Measurements from ENCODE around the gene GRXCR2. TPM values are rescaled to one million over a fixed set of nuclear protein-coding genes. Genes with fewer than 3 reads are reported as not detected.

Gene GRXCR2
- total RNA-seq, 1 donor from 2014 or later: not detected

DNA sequence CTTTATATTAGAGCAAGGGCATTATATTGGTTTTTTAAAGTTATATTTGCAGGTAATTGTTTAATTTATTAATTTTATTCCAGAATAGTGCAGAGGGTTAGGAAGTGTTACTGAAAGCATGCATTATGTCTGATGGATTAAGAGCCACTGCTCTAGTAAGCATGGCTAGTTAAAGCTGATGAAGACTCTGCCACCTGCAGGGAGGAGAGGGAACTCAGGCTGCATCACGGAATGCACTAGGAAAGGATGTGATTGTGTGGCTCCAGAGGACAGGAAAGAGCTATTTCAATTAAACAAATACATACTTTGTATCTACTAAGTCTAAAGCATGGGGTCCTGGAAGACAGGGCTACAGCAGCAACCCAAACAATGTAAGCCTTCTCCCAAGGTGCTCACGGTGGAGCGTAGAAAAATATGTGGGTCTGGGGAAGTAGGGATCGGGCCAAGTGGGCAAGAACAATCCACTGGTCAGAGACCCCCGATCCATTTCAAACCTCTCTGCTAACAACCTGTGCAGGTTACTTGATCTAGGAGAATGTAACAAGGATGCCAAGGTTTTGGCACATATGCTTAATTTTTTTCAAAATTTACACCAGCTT, 15.3 kb upstream of the GRXCR2 start:
- no peaks in the 10 kb centered on the region for H4K20me1 ChIP-seq (ENCODE audit: low read depth)
- H3K9me3 ChIP-seq (ENCODE audit: low read depth): peaks cover 11% of the 10 kb centered on the region
- no peaks in the 10 kb centered on the region for H3K4me1 ChIP-seq
- TF ChIP-seq EZH2phosphoT487 (IDR thresholded peaks at IDR 0.05) (no peak), EZH2 (IDR thresholded peaks at IDR 0.05) (no peak)
- TF ChIP-seq, protein P1, sequence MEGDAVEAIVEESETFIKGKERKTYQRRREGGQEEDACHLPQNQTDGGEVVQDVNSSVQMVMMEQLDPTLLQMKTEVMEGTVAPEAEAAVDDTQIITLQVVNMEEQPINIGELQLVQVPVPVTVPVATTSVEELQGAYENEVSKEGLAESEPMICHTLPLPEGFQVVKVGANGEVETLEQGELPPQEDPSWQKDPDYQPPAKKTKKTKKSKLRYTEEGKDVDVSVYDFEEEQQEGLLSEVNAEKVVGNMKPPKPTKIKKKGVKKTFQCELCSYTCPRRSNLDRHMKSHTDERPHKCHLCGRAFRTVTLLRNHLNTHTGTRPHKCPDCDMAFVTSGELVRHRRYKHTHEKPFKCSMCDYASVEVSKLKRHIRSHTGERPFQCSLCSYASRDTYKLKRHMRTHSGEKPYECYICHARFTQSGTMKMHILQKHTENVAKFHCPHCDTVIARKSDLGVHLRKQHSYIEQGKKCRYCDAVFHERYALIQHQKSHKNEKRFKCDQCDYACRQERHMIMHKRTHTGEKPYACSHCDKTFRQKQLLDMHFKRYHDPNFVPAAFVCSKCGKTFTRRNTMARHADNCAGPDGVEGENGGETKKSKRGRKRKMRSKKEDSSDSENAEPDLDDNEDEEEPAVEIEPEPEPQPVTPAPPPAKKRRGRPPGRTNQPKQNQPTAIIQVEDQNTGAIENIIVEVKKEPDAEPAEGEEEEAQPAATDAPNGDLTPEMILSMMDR (IDR thresholded peaks at IDR 0.05): peak; percentile 84
- H3K4me1 Mint-ChIP-seq: no peaks in the 10 kb centered on the region
- H3K9me3 Mint-ChIP-seq: peaks cover 23% of the 10 kb centered on the region
- H3K4me3 ChIP-seq: no peak overlapping the region
- H2AFZ ChIP-seq (replicated peaks): no peak overlapping the region
- H3K36me3 Mint-ChIP-seq: no peaks in the 10 kb centered on the region
- no peaks in the 10 kb centered on the region for H3K27me3 ChIP-seq
- DNase-seq (ENCODE audit: low spot score): peak; percentile 81
- no peak overlapping the region for H3K27ac Mint-ChIP-seq
- no peaks in the 10 kb centered on the region for H3K79me2 ChIP-seq (ENCODE audit: low read depth)
- no peak overlapping the region for H3K9ac ChIP-seq
- H3K4me3 Mint-ChIP-seq: no peak overlapping the region
- no peak overlapping the region for H3K4me2 ChIP-seq
- H3F3A ChIP-seq (ENCODE audit: low read depth): no peaks in the 10 kb centered on the region
- H3K27ac ChIP-seq: no peak overlapping the region
- H3K36me3 ChIP-seq: no peaks in the 10 kb centered on the region
- H3K27me3 Mint-ChIP-seq (ENCODE audit: insufficient read depth, low read depth): no peaks in the 10 kb centered on the region

DNA sequence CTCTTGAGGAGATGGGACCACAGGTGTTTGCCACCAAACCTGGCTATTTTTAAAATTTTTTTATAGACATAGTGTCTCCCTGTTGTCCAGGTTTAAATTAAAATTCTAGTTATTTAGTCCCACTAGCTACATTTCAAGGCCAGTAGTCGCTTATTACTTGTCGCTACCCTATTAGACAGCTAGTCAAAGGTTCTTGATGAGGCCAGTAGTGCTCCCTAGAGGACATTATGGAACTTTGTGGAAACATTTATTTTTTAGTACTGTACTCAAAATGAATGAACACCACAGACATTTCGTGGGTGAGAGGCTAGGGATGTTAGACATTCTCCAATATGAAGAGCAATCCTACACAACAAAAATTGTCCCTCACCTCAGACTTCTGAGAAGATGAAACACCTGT, 14.4 kb upstream of the GRXCR2 start:
- H3K27me3 Mint-ChIP-seq (ENCODE audit: insufficient read depth, low read depth): peaks cover 1% of the 10 kb centered on the region
- H2AFZ ChIP-seq (replicated peaks): no peak overlapping the region
- no peak overlapping the region for H3K27ac ChIP-seq
- H3K4me3 ChIP-seq: no peak overlapping the region
- no peak overlapping the region for H3K9ac ChIP-seq
- no peaks in the 10 kb centered on the region for H4K20me1 ChIP-seq (ENCODE audit: low read depth)
- no peaks in the 10 kb centered on the region for H3K27me3 ChIP-seq
- H3K4me2 ChIP-seq: no peak overlapping the region
- no peaks in the 10 kb centered on the region for H3K4me1 ChIP-seq
- DNase-seq (ENCODE audit: low spot score): no peak
- H3K27ac Mint-ChIP-seq: no peak overlapping the region
- TF ChIP-seq EZH2 (IDR thresholded peaks at IDR 0.05) (no peak), EZH2phosphoT487 (IDR thresholded peaks at IDR 0.05) (no peak)
- TF ChIP-seq, protein P1 (IDR thresholded peaks at IDR 0.05): peak; percentile 5
- H3K79me2 ChIP-seq (ENCODE audit: low read depth): no peaks in the 10 kb centered on the region
- no peaks in the 10 kb centered on the region for H3F3A ChIP-seq (ENCODE audit: low read depth)
- peaks cover 20% of the 10 kb centered on the region for H3K9me3 Mint-ChIP-seq
- H3K36me3 Mint-ChIP-seq: no peaks in the 10 kb centered on the region
- no peaks in the 10 kb centered on the region for H3K4me1 Mint-ChIP-seq
- peaks cover 11% of the 10 kb centered on the region for H3K9me3 ChIP-seq (ENCODE audit: low read depth)
- no peaks in the 10 kb centered on the region for H3K36me3 ChIP-seq
- no peak overlapping the region for H3K4me3 Mint-ChIP-seq

DNA sequence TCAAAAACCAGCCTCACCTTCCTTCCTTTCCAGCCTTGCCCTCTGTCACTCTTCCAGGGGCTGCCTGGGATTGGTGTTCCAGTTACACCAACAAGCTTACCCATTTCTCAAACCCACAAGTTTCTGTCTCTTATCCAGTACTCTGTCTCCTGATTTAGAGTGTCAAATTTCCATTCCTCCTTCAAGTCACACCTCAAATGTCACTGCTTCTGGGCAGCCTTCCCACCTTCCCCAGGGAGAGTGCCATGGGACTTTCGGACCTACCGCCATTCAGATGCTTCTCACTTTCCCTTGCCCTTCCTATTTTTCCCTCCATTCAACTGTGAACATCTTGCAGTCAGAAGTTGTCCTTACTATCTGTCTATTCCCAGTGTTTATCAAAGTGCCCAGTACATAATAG, 2.0 kb upstream of the GRXCR2 start:
- Mint-ChIP-seq H3K27me3 (ENCODE audit: insufficient read depth, low read depth) (no peaks in the 10 kb centered on the region), H3K27ac (no peak overlapping the region)
- H3K4me1 ChIP-seq: no peaks in the 10 kb centered on the region

More for the DNA sequence above, 2.0 kb upstream of the GRXCR2 start:
- no peaks in the 10 kb centered on the region for H3K36me3 ChIP-seq
- TF ChIP-seq EZH2phosphoT487 (IDR thresholded peaks at IDR 0.05): no peak
- no peak for TF ChIP-seq EZH2 (IDR thresholded peaks at IDR 0.05)
- TF ChIP-seq, protein P1 (IDR thresholded peaks at IDR 0.05): no peak
- no peak overlapping the region for H3K27ac ChIP-seq
- H3F3A ChIP-seq (ENCODE audit: low read depth): no peaks in the 10 kb centered on the region
- H3K9me3 ChIP-seq (ENCODE audit: low read depth): no peaks in the 10 kb centered on the region
- no peak overlapping the region for H2AFZ ChIP-seq (replicated peaks)
- no peak overlapping the region for H3K4me3 ChIP-seq
- no peaks in the 10 kb centered on the region for H3K79me2 ChIP-seq (ENCODE audit: low read depth)
- Mint-ChIP-seq H3K36me3 (no peaks in the 10 kb centered on the region), H3K9me3 (peaks cover 4% of the 10 kb centered on the region), H3K4me3 (no peak overlapping the region), H3K4me1 (no peaks in the 10 kb centered on the region)
- H3K4me2 ChIP-seq: no peak overlapping the region
- DNase-seq (ENCODE audit: low spot score): no peak
- no peaks in the 10 kb centered on the region for H3K27me3 ChIP-seq
- H3K9ac ChIP-seq: no peak overlapping the region
- H4K20me1 ChIP-seq (ENCODE audit: low read depth): no peaks in the 10 kb centered on the region
